Loucy (cell line): ENCODE results near the gene PDE3B.
"Not testable (repeated sequence)": the region's sequence is repeated elsewhere in the genome, so short reads cannot be mapped to it uniquely, and the experiment has no call there.

ENCODE experiments used
- H2AFZ ChIP-seq: fragments of 200-600 bp; sonication (generic); 2 replicates; pipeline ENCODE4 v1.6.0; 2016; ENCODE audit warnings: antibody characterized with exemption, mild to moderate bottlenecking, low read length, moderate library complexity
- H3F3A ChIP-seq: fragments of 200-600 bp; 2 replicates; pipeline ENCODE4 v1.6.0; 2016; ENCODE audit warnings: antibody characterized with exemption, low read depth, mild to moderate bottlenecking
- H3K27me3 ChIP-seq: fragments of 200-600 bp; sonication (generic); 2 replicates; pipeline ENCODE4 v1.6.1; 2014; ENCODE audit warnings: low read length, mild to moderate bottlenecking; ENCODE audit not compliant: insufficient read depth, poor library complexity, severe bottlenecking
- H3K36me3 ChIP-seq: fragments of 200-600 bp; sonication (generic); 2 replicates; pipeline ENCODE4 v1.6.1; 2016; ENCODE audit warnings: low read length; ENCODE audit not compliant: insufficient read depth
- H3K4me1 ChIP-seq: fragments of 200-600 bp; sonication (generic); 2 replicates; pipeline ENCODE4 v1.5.1; 2014; ENCODE audit warnings: low read length, mild to moderate bottlenecking; ENCODE audit not compliant: insufficient read depth, poor library complexity, severe bottlenecking
- H3K4me2 ChIP-seq: fragments of 200-600 bp; sonication (generic); 2 replicates; pipeline ENCODE4 v1.6.0; 2014; ENCODE audit warnings: antibody characterized with exemption, low read length, low read depth, mild to moderate bottlenecking; ENCODE audit not compliant: poor library complexity, severe bottlenecking
- H3K4me3 ChIP-seq: fragments of 200-600 bp; sonication (generic); 2 replicates; pipeline ENCODE4 v1.5.1; 2014; ENCODE audit warnings: low read length, mild to moderate bottlenecking, mixed read lengths; ENCODE audit not compliant: poor library complexity, severe bottlenecking
- H3K79me2 ChIP-seq: fragments of 200-600 bp; sonication (generic); 2 replicates; pipeline ENCODE4 v1.6.1; 2014; ENCODE audit warnings: low read length; ENCODE audit not compliant: insufficient read depth
- H3K9ac ChIP-seq: fragments of 200-600 bp; sonication (generic); 2 replicates; pipeline ENCODE4 v1.6.0; 2014; ENCODE audit warnings: mild to moderate bottlenecking, low read depth, low read length, moderate library complexity; ENCODE audit not compliant: poor library complexity, severe bottlenecking
- H3K9me2 ChIP-seq: fragments of 200-600 bp; sonication (generic); replicated peaks from 2 replicates; pipeline ENCODE4 v1.6.1; 2016; ENCODE audit warnings: low read depth, low read length, mixed read lengths
- H3K9me3 ChIP-seq: fragments of 200-600 bp; sonication (generic); 2 replicates; pipeline ENCODE4 v1.6.1; 2014; ENCODE audit warnings: mild to moderate bottlenecking, antibody characterized with exemption, low read length, low read depth; ENCODE audit not compliant: insufficient read depth
- H4K20me1 ChIP-seq: fragments of 200-600 bp; sonication (generic); 2 replicates; pipeline ENCODE4 v1.6.0; 2014; ENCODE audit warnings: antibody characterized with exemption, low read length, mild to moderate bottlenecking; ENCODE audit not compliant: insufficient read depth, poor library complexity, severe bottlenecking
- EZH2phosphoT487 ChIP-seq: fragments of 200-600 bp; IDR thresholded peaks from 2 replicates; pipeline ENCODE4 v1.6.1; 2018; ENCODE audit warnings: antibody characterized with exemption, mild to moderate bottlenecking, moderate library complexity, borderline replicate concordance
- TF ChIP-seq, protein P1 (sequence below): fragments of 200-600 bp; sonication (generic); conservative IDR thresholded peaks from 2 replicates; pipeline ENCODE4 v1.5.1; 2014; ENCODE audit warnings: mild to moderate bottlenecking, antibody characterized with exemption, low read length

The PDE3B gene

GRCh38 chr11:14775897-14776296 is 132.3 kb downstream of the PDE3B start:
- H3K9ac ChIP-seq = no peak overlapping the region
- no peak overlapping the region for H2AFZ ChIP-seq
- peaks cover 4% of the 10 kb centered on the region; the same call in 1 of the 2 replicates for H3K9me3 ChIP-seq
- no peaks in the 10 kb centered on the region for H3F3A ChIP-seq
- peaks cover 13% of the 10 kb centered on the region for H3K79me2 ChIP-seq
- no peak overlapping the region for H3K4me3 ChIP-seq
- no peaks in the 10 kb centered on the region for H3K9me2 ChIP-seq
- peaks cover 31% of the 10 kb centered on the region; the same call in 1 of the 2 replicates for H3K36me3 ChIP-seq
- no peaks in the 10 kb centered on the region for H4K20me1 ChIP-seq
- H3K4me1 ChIP-seq = peaks cover 11% of the 10 kb centered on the region
- H3K4me2 ChIP-seq = no peak overlapping the region
- TF ChIP-seq EZH2phosphoT487 = no peak
- TF ChIP-seq, protein P1, sequence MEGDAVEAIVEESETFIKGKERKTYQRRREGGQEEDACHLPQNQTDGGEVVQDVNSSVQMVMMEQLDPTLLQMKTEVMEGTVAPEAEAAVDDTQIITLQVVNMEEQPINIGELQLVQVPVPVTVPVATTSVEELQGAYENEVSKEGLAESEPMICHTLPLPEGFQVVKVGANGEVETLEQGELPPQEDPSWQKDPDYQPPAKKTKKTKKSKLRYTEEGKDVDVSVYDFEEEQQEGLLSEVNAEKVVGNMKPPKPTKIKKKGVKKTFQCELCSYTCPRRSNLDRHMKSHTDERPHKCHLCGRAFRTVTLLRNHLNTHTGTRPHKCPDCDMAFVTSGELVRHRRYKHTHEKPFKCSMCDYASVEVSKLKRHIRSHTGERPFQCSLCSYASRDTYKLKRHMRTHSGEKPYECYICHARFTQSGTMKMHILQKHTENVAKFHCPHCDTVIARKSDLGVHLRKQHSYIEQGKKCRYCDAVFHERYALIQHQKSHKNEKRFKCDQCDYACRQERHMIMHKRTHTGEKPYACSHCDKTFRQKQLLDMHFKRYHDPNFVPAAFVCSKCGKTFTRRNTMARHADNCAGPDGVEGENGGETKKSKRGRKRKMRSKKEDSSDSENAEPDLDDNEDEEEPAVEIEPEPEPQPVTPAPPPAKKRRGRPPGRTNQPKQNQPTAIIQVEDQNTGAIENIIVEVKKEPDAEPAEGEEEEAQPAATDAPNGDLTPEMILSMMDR = no peak
- H3K27me3 ChIP-seq = no peaks in the 10 kb centered on the region

DNA sequence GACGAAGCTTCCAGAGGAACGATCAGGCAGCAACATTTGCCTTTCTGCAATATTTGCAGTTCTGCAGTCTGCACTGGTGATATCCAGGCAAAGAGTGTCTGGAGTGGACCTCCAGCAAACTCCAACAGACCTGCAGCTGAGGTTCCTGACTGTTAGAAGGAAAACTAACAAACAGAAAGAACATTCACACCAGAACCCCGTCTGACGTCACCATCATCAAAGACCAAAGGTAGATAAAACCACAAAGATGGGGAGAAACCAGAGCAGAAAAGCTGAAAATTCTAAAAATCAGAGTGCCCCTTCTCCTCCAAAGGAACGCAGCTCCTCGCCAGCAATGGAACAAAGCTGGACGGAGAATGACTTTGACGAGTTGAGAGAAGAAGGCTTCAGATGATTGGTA is 134.9 kb downstream of the PDE3B start:
- not testable (repeated sequence) for H3K9ac ChIP-seq, H3K4me3 ChIP-seq, H3K9me3 ChIP-seq, H3K4me1 ChIP-seq, H3K27me3 ChIP-seq, H4K20me1 ChIP-seq, H2AFZ ChIP-seq, H3K4me2 ChIP-seq, H3K9me2 ChIP-seq, H3F3A ChIP-seq, H3K79me2 ChIP-seq
- peaks cover 31% of the 10 kb centered on the region; the same call in 1 of the 2 replicates for H3K36me3 ChIP-seq

DNA sequence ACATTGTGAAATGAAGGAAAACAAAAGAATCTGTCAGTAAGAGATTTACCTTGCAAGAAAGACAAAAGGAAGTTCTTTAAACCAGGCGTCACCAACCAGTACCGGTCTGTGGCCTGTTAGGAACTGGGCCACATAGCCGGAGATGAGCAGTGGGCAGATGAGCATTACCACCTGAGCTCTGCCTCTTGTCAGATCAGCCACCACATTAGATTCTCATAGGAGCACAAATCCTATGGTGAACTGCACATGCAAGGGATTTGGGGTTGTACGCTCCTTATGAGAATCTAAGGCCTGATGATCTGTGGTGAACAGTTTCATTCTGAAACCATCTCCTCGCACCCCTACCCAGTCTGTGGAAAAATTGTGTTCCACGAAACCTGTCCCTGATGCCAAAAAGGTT is 140.2 kb downstream of the PDE3B start:
- H3F3A ChIP-seq = no peaks in the 10 kb centered on the region
- H3K9me2 ChIP-seq = no peaks in the 10 kb centered on the region
- H3K79me2 ChIP-seq = no peaks in the 10 kb centered on the region
- H3K4me1 ChIP-seq = peaks cover 16% of the 10 kb centered on the region
- H2AFZ ChIP-seq = no peak overlapping the region
- H3K4me3 ChIP-seq = no peak overlapping the region
- H3K4me2 ChIP-seq = no peak overlapping the region
- no peaks in the 10 kb centered on the region for H4K20me1 ChIP-seq
- H3K9me3 ChIP-seq = peaks cover 4% of the 10 kb centered on the region; the same call in 1 of the 2 replicates
- H3K27me3 ChIP-seq = no peaks in the 10 kb centered on the region
- 0 out of 2 replicates have a peak, but pooled peaks cover under 1% of the 10 kb centered on the region for H3K36me3 ChIP-seq
- TF ChIP-seq EZH2phosphoT487 = no peak
- TF ChIP-seq, protein P1 = no peak
- H3K9ac ChIP-seq = no peak overlapping the region

DNA sequence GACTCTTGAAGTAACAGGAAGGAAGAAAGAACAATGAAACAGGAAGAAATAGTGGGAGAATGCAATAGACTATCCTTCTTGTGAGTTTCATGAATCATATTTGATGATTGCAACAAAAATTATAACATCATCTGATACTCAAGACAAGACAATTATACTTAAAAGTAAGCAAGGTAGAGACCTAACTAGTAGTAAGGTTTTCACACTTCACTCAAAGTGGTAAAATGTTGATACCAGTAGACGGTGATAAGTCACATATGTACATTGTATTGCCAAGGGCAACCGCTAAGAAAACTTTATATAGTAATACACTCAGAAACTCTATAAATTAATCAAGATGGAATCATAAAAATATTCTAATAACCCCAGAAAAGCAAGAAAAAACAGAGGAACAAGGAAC is 140.6 kb downstream of the PDE3B start:
- Histone ChIP-seq H2AFZ (no peak overlapping the region), H3K79me2 (no peaks in the 10 kb centered on the region), H3K4me2 (no peak overlapping the region), H3K4me1 (peaks cover 16% of the 10 kb centered on the region), H3K9ac (no peak overlapping the region), H3K36me3 (no peaks in the 10 kb centered on the region; the same call in 1 of the 2 replicates), H3F3A (no peaks in the 10 kb centered on the region), H3K27me3 (no peaks in the 10 kb centered on the region), H4K20me1 (no peaks in the 10 kb centered on the region), H3K4me3 (no peak overlapping the region), H3K9me3 (peaks cover 4% of the 10 kb centered on the region; the same call in 1 of the 2 replicates), H3K9me2 (no peaks in the 10 kb centered on the region)
- no peak for TF ChIP-seq EZH2phosphoT487
- TF ChIP-seq, protein P1 = no peak
